Epithelial cell of prostate (primary cell): ENCODE results near the gene DYRK1A.

Experiments
- DNase-seq: peaks from one replicate; pipeline ENCODE4 v3.0.0-alpha.2; 2011; ENCODE audit warnings: low read depth, low spot score
- H3K27ac ChIP-seq: fragments of 450-650 bp; 2 replicates; pipeline ENCODE4 v1.5.1; 2017; ENCODE audit warnings: mild to moderate bottlenecking

DYRK1A gene

GRCh38 chr21:37414292-37415253 is 48.0 kb downstream of the DYRK1A start:
- no peak overlapping the region for H3K27ac ChIP-seq
- no peak for DNase-seq

GRCh38 chr21:37415939-37416338 is 49.4 kb downstream of the DYRK1A start:
- H3K27ac ChIP-seq = no peak overlapping the region
- no peak for DNase-seq

- H3K27ac ChIP-seq = no peak overlapping the region
- DNase-seq = no peak
Observed at GRCh38 chr21:37416914-37417313, 50.3 kb downstream of the DYRK1A start.

DNA sequence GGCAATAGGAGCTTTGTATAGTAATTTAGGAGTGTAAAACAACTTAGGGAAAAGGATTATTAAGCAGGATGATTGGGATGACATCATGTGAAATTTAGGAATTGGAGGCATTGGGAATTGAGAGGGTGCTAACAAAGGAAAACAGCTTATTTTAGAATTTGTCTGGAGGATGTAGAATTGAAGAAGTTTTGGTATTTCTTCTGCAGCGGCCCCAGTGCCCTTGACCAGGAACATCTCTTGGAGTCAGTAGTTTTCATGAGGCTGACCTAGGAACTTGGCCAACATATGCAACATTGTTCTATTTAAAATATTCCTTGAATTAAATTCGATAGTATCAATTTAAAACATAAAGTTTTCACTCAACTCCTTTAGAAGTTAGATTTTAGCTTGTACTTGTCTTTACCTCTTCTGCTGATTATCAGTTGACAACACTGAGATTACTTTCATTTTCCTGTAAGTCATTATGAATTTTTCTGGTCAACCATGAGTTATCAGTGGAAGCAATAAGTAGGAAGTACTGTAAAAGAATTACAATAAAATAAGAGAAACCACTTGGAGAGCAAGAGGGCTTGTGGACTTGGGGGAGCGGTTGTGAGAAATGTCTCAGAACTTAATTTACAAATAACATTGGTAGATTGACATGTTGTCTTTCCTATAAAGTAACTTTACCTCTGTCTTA is 52.8 kb downstream of the DYRK1A start:
- no peak overlapping the region for H3K27ac ChIP-seq
- no peak for DNase-seq

- H3K27ac ChIP-seq = no peak overlapping the region
- DNase-seq = no peak
Observed at GRCh38 chr21:37421306-37421705, 54.7 kb downstream of the DYRK1A start.

DNA sequence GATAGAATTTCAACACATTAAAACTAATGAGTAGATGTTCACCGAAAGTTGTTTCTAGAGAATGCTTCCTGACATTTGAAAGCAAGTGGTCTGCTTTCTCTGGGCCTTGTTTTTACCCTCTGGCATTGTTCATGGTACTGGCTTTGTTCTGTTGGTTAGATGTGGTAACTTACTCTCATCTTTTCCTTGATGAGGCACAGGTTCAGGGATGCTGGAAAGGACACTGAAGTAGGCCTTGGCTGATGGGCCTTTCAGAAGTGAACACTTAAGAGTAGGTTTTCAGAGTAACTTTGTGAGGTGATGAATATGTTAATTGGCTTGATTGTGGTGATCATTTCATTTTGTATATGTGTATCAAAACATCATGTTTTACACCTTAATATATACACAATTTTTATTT is 55.8 kb downstream of the DYRK1A start:
- H3K27ac ChIP-seq = no peak overlapping the region
- DNase-seq = no peak

DNA sequence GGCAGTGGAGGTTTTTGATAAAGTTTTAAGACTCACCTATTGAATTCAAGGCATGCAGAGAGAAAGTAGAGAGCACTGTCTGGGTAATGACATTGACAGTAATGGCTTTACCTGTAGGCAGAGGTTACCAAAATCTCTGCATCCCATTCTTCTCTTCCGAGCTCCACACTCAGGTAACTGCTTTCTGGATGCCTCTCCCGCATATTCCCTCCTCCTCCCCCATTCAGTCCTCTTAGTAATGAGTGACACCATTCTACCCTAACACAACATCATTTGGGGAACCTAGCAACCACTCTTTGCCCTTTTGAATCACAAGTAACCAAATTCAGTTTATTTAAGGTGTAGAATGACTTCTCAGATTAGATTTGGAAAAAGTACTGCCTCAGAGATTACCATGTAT is 56.5 kb downstream of the DYRK1A start:
- DNase-seq = no peak
- no peak overlapping the region for H3K27ac ChIP-seq

DNA sequence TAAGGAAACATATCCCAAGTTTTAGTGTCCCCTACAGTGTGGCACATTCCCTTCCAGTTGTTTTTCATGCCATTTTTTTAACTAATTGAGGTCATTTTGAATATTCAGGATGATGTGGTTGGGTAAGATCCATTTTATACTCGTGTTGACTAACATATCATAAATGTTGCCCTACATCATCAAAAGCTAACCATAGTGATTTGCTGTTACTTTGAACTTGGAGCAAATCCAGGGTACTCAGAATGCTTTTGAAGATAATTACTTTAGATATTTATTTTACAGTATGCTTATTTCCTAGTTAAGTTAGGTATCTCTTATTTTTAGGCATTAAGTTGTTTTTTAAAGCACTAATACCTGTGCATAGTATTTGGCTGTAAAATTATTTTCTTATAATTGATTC is 57.8 kb downstream of the DYRK1A start:
- no peak overlapping the region for H3K27ac ChIP-seq
- DNase-seq = no peak

DNA sequence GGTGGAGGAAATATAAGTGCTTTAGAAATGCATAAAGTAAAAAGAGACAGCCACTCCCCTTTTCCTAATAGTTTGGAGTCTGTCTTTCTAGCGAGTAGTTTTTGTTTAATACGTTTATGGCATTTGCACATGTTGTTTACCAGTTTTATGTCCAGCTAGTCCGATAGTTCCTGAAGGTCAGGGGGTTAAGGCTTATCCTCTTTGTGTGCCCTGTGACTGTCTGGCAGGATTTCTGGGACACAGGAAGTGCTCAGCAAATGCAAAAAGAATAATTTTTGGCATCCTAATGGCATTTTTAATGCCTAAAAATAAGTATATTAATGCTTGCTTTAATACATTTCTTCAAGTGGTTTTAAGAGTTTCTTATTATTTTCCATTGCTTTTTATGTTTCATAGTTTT is 58.4 kb downstream of the DYRK1A start:
- H3K27ac ChIP-seq = no peak overlapping the region
- DNase-seq = no peak

- no peak overlapping the region for H3K27ac ChIP-seq
Observed at GRCh38 chr21:37425684-37426083, 59.1 kb downstream of the DYRK1A start.

DNA sequence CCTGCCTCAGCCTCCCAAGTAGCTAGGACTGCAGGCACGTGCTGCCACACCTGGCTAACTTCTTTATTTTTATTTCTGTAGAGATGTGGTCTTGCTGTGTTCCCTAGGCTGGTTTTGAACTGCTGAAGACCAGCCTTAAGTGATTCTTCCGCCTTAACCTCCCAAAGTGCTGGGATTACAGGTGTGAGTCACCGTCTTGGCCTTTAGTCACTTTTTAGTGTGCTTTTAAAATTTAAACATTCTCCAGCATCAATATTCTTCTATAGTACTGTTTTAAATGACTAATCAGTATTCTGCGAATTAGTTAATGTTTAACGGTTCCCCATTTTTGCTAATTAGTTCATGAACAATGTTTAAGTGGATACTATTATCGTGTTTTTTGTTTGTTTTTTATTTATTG is 60.6 kb downstream of the DYRK1A start:
- no peak for DNase-seq
- no peak overlapping the region for H3K27ac ChIP-seq

More at GRCh38 chr21:37425684-37426083, 59.1 kb downstream of the DYRK1A start:
- DNase-seq = no peak

DNA sequence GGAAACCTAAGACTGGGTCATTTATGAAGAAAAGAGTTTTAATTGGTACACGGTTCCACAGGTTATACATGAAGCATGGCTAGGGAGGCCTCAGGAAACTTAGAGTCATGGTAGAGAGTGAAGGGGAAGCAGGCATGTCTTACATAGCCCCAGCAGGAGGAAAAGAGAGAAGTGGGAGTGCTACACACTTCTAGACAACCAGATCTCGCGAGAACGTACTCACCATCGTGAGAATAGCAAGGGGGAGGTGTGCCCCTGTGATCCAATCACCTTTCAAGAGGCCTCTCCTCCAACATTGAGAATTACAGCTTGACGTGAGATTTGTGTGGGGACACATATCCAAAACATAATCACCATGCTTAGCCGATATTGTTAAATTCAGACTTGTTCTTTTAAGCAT is 62.8 kb downstream of the DYRK1A start:
- H3K27ac ChIP-seq = no peak overlapping the region
- no peak for DNase-seq

DNA sequence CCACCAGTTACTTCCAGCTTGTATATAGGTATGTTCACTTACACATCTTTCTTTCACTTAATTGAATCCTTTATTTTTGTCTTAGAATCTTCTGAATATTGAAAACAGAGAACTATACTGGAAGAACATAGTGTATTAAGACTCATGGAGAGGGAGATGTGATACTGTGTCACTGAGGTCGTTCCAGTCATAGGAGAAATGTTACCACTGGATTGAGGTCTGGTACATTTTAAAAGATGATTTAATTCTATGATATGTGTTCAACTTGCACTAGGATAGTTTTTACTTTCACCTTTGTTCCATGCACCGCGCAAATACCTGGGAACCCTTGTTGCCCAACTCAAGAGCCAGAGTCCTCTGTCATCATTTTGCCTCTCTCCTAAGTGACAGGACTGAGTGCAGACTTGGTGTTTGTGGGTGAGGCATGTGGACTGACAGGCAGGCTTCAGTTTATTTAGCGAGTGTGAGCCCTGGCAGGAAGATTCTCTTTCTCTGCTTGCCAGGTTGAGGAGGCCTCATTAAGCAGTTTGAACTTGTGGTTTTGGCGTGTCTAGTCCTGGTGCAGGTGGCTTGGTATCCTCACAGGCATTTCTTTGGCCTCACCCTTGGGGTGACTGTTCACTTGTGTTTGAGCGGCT is 63.7 kb downstream of the DYRK1A start:
- H3K27ac ChIP-seq = peak overlapping the region; percentile 34
- DNase-seq = peak; percentile 53

DNA sequence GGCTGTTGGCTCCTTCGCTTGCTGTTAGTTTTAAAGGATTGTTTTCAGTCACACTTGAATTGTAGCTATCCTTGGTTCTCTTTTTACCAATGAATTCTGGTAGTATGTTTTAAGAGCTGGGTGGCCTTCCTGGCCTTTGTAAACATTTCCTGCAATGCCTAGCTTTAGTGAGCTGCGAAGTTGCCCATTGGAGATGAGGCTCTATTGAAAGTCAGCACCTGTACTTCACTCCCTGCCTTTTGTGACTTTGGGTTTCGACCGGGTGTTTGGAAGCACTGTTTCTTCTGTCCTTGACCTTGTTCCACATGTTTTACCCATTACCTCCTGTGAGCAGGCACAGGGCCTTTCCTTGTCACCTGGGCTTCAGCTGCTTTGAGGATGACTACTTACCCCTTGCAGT is 64.7 kb downstream of the DYRK1A start:
- no peak overlapping the region for H3K27ac ChIP-seq
- no peak for DNase-seq

- no peak for DNase-seq
- no peak overlapping the region for H3K27ac ChIP-seq
Observed at GRCh38 chr21:37432710-37433455, 66.3 kb downstream of the DYRK1A start.

DNA sequence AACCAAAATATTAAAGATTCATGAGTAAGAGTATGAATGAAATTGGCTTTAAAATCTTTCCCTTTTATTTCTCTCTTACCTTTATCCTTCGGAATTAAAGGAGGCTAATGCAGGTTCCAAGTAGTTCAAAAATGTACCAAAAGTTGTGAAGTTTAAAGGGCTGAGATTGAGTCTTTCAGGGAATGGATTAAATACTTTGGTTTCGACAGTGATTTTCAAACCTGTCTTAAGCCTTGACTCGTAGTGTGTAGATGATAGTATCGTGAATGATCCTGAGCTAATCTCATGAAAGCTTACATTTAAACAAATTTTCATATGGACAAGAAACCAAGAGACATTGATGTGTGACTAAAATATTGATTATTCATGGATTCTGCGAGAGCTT is 66.9 kb downstream of the DYRK1A start:
- no peak overlapping the region for H3K27ac ChIP-seq

DNA sequence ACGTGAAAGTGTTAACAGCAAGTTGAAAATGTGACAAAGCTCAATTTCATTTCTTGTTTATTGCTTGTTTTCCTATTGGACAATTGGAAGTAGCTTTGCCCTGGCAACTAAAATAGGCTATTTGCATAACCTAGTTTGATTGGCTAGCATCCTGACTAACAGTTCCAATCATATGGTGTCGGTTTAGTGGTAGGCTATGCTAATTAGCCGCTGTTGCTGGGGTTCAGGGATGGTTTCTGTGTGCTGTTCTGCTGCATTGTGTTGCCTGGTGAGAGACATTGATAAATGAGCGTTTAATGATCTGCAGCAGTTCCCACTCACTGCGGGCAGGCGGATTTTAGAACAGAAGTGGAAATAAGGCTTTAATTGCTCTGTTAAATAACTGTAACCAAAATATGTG is 68.5 kb downstream of the DYRK1A start:
- H3K27ac ChIP-seq = no peak overlapping the region
- DNase-seq = peak; percentile 6

More for the DNA sequence above, 66.9 kb downstream of the DYRK1A start:
- no peak for DNase-seq

DNA sequence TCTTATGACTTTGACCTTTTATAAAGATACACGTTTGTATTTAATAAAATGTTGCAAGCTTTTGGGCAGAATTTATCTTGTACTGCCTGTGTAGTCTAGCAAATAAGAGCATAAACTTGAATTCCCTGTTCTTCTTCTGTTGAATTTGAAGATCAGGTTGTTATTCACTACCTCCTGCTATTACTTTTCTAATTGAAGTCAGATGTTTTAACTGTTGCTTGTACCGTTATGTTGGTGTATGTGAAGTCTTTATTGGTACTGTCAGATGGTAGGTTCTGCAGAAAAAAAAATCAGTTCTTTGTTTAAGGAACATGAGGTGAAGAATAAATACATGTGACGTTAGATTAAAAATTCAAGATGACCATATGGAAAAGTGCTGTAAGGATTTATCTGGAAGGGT is 69.1 kb downstream of the DYRK1A start:
- no peak overlapping the region for H3K27ac ChIP-seq
- no peak for DNase-seq

DNA sequence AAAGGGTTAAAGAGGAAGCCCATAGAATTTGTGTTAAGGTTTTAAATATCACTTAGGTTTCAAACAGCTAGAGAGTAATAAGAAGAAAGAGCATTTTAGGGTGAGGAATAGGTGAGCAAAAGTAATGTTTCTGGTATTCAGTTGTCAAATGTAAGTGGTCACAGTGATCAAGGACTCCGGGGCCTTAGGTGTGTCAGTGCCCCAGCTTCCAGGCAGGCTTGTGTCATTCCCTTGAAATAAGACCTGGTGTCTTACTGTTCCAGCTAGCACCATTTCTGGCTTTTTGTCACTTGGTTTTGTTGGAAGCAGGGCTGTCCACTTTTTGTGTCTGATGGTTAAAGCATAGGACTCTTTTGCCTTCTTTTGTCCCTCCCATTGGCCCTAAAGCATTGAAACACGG is 69.6 kb downstream of the DYRK1A start:
- no peak overlapping the region for H3K27ac ChIP-seq
- no peak for DNase-seq

GRCh38 chr21:37437376-37438080 is 71.0 kb downstream of the DYRK1A start:
- no peak overlapping the region for H3K27ac ChIP-seq
- no peak for DNase-seq
